Amniotic stem cell (primary cell): ENCODE data around the gene IL25.
A peak's percentile ranks its signal among the peaks of the same experiment; 100 is the strongest.
"Not testable (repeated sequence)": the region's sequence is repeated elsewhere in the genome, so short reads cannot be mapped to it uniquely, and the experiment has no call there.

Source experiments
- DNase-seq: peaks from one replicate; lab custom pipeline; 2025; lab: John Stamatoyannopoulos, UW

The IL25 gene

GRCh38 chr14:23372509-23372908, at the start of gene IL25:
IL25 (plus strand) TSS chr14:23372809.
- DNase-seq: no peak

- DNase-seq: no peak
Observed at GRCh38 chr14:23323838-23324454, 48.7 kb upstream of the IL25 start.

GRCh38 chr14:23324455-23324846, 48.2 kb upstream of the IL25 start:
- no peak for DNase-seq

GRCh38 chr14:23324993-23325392, 47.6 kb upstream of the IL25 start:
- no peak for DNase-seq

- not testable (repeated sequence) for DNase-seq
Observed at GRCh38 chr14:23325746-23326145, 46.9 kb upstream of the IL25 start.

GRCh38 chr14:23326491-23327332, 45.9 kb upstream of the IL25 start:
- no peak for DNase-seq

GRCh38 chr14:23327947-23328744, 44.5 kb upstream of the IL25 start:
- peak; percentile 65 for DNase-seq

GRCh38 chr14:23335623-23336022, 37.0 kb upstream of the IL25 start:
- no peak for DNase-seq

GRCh38 chr14:23339506-23340268, 32.9 kb upstream of the IL25 start:
- no peak for DNase-seq

- DNase-seq: no peak
Observed at GRCh38 chr14:23344481-23344880, 28.1 kb upstream of the IL25 start.

- no peak for DNase-seq
Observed at GRCh38 chr14:23345987-23346692, 26.5 kb upstream of the IL25 start.

GRCh38 chr14:23346693-23347405, 25.8 kb upstream of the IL25 start:
- DNase-seq: no peak

GRCh38 chr14:23347406-23348296, 25.0 kb upstream of the IL25 start:
- no peak for DNase-seq

- no peak for DNase-seq
Observed at GRCh38 chr14:23348297-23348655, 24.3 kb upstream of the IL25 start.

GRCh38 chr14:23349156-23349845, 23.3 kb upstream of the IL25 start:
- DNase-seq: no peak

GRCh38 chr14:23351681-23352505, 20.7 kb upstream of the IL25 start:
- DNase-seq: no peak

GRCh38 chr14:23352506-23353432, 19.8 kb upstream of the IL25 start, which contains the start of gene SLC22A17:
SLC22A17 (minus strand) TSS chr14:23352887.
- peak; percentile 88 for DNase-seq
